Cardiac fibroblast (primary cell): ENCODE data around the gene KIAA1217.

Source experiments
- DNase-seq, 2 donors: peaks; one replicate each; pipeline versions ENCODE4 v3.0.0 to v3.0.0-alpha.2; 2010; ENCODE audit warnings: low read depth in 2 of 2
- H3K4me3 ChIP-seq, 2 donors: replicated peaks in 1 of 2; 1 replicate in 1 of 2; 2 replicates in 1 of 2; pipeline ENCODE4 v1.5.1; 2011; ENCODE audit warnings: low read depth in 2 of 2, low read length in 2 of 2, mild to moderate bottlenecking in 2 of 2, moderate library complexity in 1 of 2
- CTCF ChIP-seq: IDR thresholded peaks from one replicate; pipeline ENCODE4 v1.5.1; 2011; ENCODE audit warnings: low read depth, mild to moderate bottlenecking, low read length, inconsistent platforms

KIAA1217 gene

GRCh38 chr10:24339387-24339786 lies 130.4 kb downstream of the KIAA1217 start:
- no peak for DNase-seq
- no peak overlapping the region for H3K4me3 ChIP-seq
- TF ChIP-seq CTCF = no peak

GRCh38 chr10:24340446-24340845 lies 131.5 kb downstream of the KIAA1217 start:
- no peak for TF ChIP-seq CTCF
- DNase-seq = no peak
- H3K4me3 ChIP-seq = no peak overlapping the region

- DNase-seq = no peak
- H3K4me3 ChIP-seq = no peak overlapping the region
Observed at GRCh38 chr10:24340883-24341282, 131.9 kb downstream of the KIAA1217 start.

GRCh38 chr10:24341371-24341770 lies 132.4 kb downstream of the KIAA1217 start:
- TF ChIP-seq CTCF = no peak

More at GRCh38 chr10:24340883-24341282, 131.9 kb downstream of the KIAA1217 start:
- TF ChIP-seq CTCF = no peak

GRCh38 chr10:24341897-24342296 lies 133.0 kb downstream of the KIAA1217 start:
- DNase-seq = no peak
- no peak for TF ChIP-seq CTCF
- no peak overlapping the region for H3K4me3 ChIP-seq

More at GRCh38 chr10:24341371-24341770, 132.4 kb downstream of the KIAA1217 start:
- no peak overlapping the region for H3K4me3 ChIP-seq
- DNase-seq = peak; percentile 33 to 34

- H3K4me3 ChIP-seq = no peak overlapping the region
- TF ChIP-seq CTCF = no peak
- peak; percentile 21 to 42 for DNase-seq
Observed at GRCh38 chr10:24343686-24344085, 134.7 kb downstream of the KIAA1217 start.

GRCh38 chr10:24344279-24344678 lies 135.3 kb downstream of the KIAA1217 start:
- DNase-seq = peak; percentile 95 to 98

More at GRCh38 chr10:24344279-24344678, 135.3 kb downstream of the KIAA1217 start:
- no peak overlapping the region for H3K4me3 ChIP-seq
- TF ChIP-seq CTCF = no peak
